ENCODE results near the gene AGBL1. TPM values are rescaled to one million over a fixed set of nuclear protein-coding genes. Genes with fewer than 3 reads are reported as not detected.

AGBL1 gene
- total and polyA plus RNA-seq, 2 experiments from 2014 or later, result not detected

GRCh38 chr15:86903642-86904421 lies 824.2 kb downstream of the AGBL1 start:
- Histone ChIP-seq H3K9ac (no peak overlapping the region), H3K4me1 (ENCODE audit: insufficient read depth) (no peaks in the 10 kb centered on the region), H3K27ac (no peak overlapping the region), H3K4me3 (no peak overlapping the region), H3K27me3 (replicated peaks; ENCODE audit: insufficient read depth) (no peaks in the 10 kb centered on the region), H3F3A (ENCODE audit: insufficient read depth) (no peaks in the 10 kb centered on the region), H3K4me2 (ENCODE audit: unreplicated experiment) (no peak overlapping the region), H3K9me3 (ENCODE audit: low read depth) (no peaks in the 10 kb centered on the region), H4K20me1 (ENCODE audit: insufficient read depth) (no peaks in the 10 kb centered on the region), H3K36me3 (ENCODE audit: low read depth) (no peaks in the 10 kb centered on the region), H3K9me2 (ENCODE audit: insufficient read depth) (no peaks in the 10 kb centered on the region), H3K79me2 (ENCODE audit: insufficient read depth) (no peaks in the 10 kb centered on the region), H2AFZ (no peak overlapping the region)
- 8 to 13% methylated on average over 4 of the region's 4 CpGs for WGBS, 2 experiments (ENCODE audit: low coverage in 1 of 2, low lambda C conversion rate in 2 of 2, missing lambda C conversion rate in 2 of 2)
- in situ Hi-C loops (cut with MboI), result no loop called here
- DNase-seq, result no peak
- no peak for TF ChIP-seq EZH2phosphoT487 (IDR thresholded peaks at IDR 0.05; ENCODE audit: insufficient read depth, low read depth)
- no peak for TF ChIP-seq EZH2 (IDR thresholded peaks at IDR 0.05; ENCODE audit: insufficient read depth, poor library complexity, severe bottlenecking)

DNA sequence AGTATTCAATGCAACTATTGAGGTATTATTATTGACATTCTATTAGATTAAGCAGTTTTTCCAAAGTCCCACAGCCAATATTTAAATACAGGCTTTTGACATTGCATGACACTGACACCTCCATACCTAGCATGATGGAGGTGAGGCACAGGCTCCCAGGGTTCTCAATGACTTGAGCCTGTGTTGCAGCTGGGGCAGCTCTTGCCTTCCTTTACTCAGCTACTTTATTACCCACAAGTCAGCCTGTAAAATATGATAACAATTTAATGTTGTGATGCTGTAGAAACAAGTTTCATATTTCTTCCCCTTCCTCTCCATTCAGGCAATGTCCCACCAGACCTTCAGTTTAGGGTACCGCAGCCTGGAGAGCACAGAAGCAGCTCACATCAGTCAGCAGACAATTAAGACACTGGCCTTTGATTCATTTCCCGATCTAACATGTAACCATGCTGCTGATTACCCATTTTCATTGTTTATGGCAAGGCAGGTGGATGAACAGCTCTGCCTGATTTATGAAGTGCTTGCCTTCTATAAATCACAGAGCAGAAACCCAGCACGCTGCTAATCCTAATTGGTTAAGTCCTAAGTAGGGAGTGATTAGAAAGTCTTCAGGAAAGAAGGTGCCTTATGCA lies 826.1 kb downstream of the AGBL1 start:
- H3K27ac ChIP-seq, result no peak overlapping the region
- no peaks in the 10 kb centered on the region for H3K9me3 ChIP-seq (ENCODE audit: low read depth)
- in situ Hi-C loops (cut with MboI), result no loop called here
- H3K79me2 ChIP-seq (ENCODE audit: insufficient read depth), result no peaks in the 10 kb centered on the region
- no peak overlapping the region for H3K9ac ChIP-seq
- H3K36me3 ChIP-seq (ENCODE audit: low read depth), result no peaks in the 10 kb centered on the region
- no peak overlapping the region for H2AFZ ChIP-seq
- no peaks in the 10 kb centered on the region for H3K27me3 ChIP-seq (replicated peaks; ENCODE audit: insufficient read depth)
- no peaks in the 10 kb centered on the region for H3K4me1 ChIP-seq (ENCODE audit: insufficient read depth)
- no peak for DNase-seq
- no peaks in the 10 kb centered on the region for H3K9me2 ChIP-seq (ENCODE audit: insufficient read depth)
- TF ChIP-seq EZH2 (IDR thresholded peaks at IDR 0.05; ENCODE audit: insufficient read depth, poor library complexity, severe bottlenecking) (no peak), EZH2phosphoT487 (IDR thresholded peaks at IDR 0.05; ENCODE audit: insufficient read depth, low read depth) (no peak)
- H4K20me1 ChIP-seq (ENCODE audit: insufficient read depth), result no peaks in the 10 kb centered on the region
- no peak overlapping the region for H3K4me2 ChIP-seq (ENCODE audit: unreplicated experiment)
- no peaks in the 10 kb centered on the region for H3F3A ChIP-seq (ENCODE audit: insufficient read depth)
- 0 to 2% methylated on average over 3 of the region's 3 CpGs for WGBS, 2 experiments (ENCODE audit: low coverage in 1 of 2, low lambda C conversion rate in 2 of 2, missing lambda C conversion rate in 2 of 2)
- no peak overlapping the region for H3K4me3 ChIP-seq

GRCh38 chr15:86906376-86906775 lies 826.7 kb downstream of the AGBL1 start:
- no peaks in the 10 kb centered on the region for H3K79me2 ChIP-seq (ENCODE audit: insufficient read depth)
- H3K36me3 ChIP-seq (ENCODE audit: low read depth), result no peaks in the 10 kb centered on the region
- in situ Hi-C loops (cut with MboI), result no loop called here
- H3K27ac ChIP-seq, result no peak overlapping the region
- no peak overlapping the region for H2AFZ ChIP-seq
- H3K27me3 ChIP-seq (replicated peaks; ENCODE audit: insufficient read depth), result no peaks in the 10 kb centered on the region
- no peaks in the 10 kb centered on the region for H3F3A ChIP-seq (ENCODE audit: insufficient read depth)
- no peaks in the 10 kb centered on the region for H3K4me1 ChIP-seq (ENCODE audit: insufficient read depth)
- H3K9me3 ChIP-seq (ENCODE audit: low read depth), result no peaks in the 10 kb centered on the region
- H3K9ac ChIP-seq, result no peak overlapping the region
- DNase-seq, result no peak
- no peak overlapping the region for H3K4me3 ChIP-seq
- H3K9me2 ChIP-seq (ENCODE audit: insufficient read depth), result no peaks in the 10 kb centered on the region
- no peak overlapping the region for H3K4me2 ChIP-seq (ENCODE audit: unreplicated experiment)
- H4K20me1 ChIP-seq (ENCODE audit: insufficient read depth), result no peaks in the 10 kb centered on the region
- TF ChIP-seq EZH2 (IDR thresholded peaks at IDR 0.05; ENCODE audit: insufficient read depth, poor library complexity, severe bottlenecking), result no peak
- no peak for TF ChIP-seq EZH2phosphoT487 (IDR thresholded peaks at IDR 0.05; ENCODE audit: insufficient read depth, low read depth)
- 2 to 8% methylated on average over 2 of the region's 2 CpGs for WGBS, 2 experiments (ENCODE audit: low coverage in 1 of 2, low lambda C conversion rate in 2 of 2, missing lambda C conversion rate in 2 of 2)

DNA sequence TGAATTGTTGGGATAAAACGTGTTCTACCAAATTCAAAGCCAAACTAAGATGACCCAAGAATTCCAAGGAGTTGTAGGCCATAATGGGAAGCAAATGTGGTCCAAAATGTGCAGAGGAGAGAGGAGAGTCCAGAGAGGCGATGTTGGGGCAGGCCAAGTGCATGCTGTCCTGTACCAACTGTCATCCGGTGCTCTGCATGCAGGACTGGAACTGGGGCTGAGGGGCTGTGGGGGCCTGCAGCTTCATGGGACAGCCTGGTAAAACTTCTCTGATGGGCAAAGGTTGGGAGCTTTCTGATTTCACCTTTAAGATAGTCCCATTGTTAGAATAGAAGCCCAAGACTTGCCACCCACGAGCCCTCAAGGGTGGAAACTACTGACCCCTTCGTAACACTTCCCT lies 831.4 kb downstream of the AGBL1 start:
- Histone ChIP-seq H3K27ac (no peak overlapping the region), H3K79me2 (ENCODE audit: insufficient read depth) (no peaks in the 10 kb centered on the region), H2AFZ (no peak overlapping the region), H4K20me1 (ENCODE audit: insufficient read depth) (no peaks in the 10 kb centered on the region), H3K36me3 (ENCODE audit: low read depth) (no peaks in the 10 kb centered on the region), H3K9ac (no peak overlapping the region), H3K9me2 (ENCODE audit: insufficient read depth) (no peaks in the 10 kb centered on the region), H3K9me3 (ENCODE audit: low read depth) (no peaks in the 10 kb centered on the region), H3K27me3 (replicated peaks; ENCODE audit: insufficient read depth) (0 out of 2 replicates have a peak, but pooled peaks cover 6% of the 10 kb centered on the region), H3K4me3 (no peak overlapping the region), H3F3A (ENCODE audit: insufficient read depth) (no peaks in the 10 kb centered on the region), H3K4me2 (ENCODE audit: unreplicated experiment) (no peak overlapping the region), H3K4me1 (ENCODE audit: insufficient read depth) (no peaks in the 10 kb centered on the region)
- TF ChIP-seq EZH2phosphoT487 (IDR thresholded peaks at IDR 0.05; ENCODE audit: insufficient read depth, low read depth) (no peak), EZH2 (IDR thresholded peaks at IDR 0.05; ENCODE audit: insufficient read depth, poor library complexity, severe bottlenecking) (no peak)
- WGBS, 2 experiments (ENCODE audit: low coverage in 1 of 2, low lambda C conversion rate in 2 of 2, missing lambda C conversion rate in 2 of 2), result 8 to 13% methylated on average over 5 of the region's 5 CpGs
- in situ Hi-C loops (cut with MboI), result no loop called here
- no peak for DNase-seq

All from GM23248 (cell line).